ENCODE measurements around the gene CSNK1A1. TPM values are rescaled to one million over a fixed set of nuclear protein-coding genes. Genes with fewer than 3 reads are reported as not detected.

The CSNK1A1 gene
- total RNA-seq, 2 donors from 2014 or later: 192 to 212 TPM

GRCh38 chr5:149488645-149489306 lies 62.5 kb downstream of the CSNK1A1 start:
- peak overlapping the region; percentile 42 for H3K4me3 Mint-ChIP-seq
- ATAC-seq: no peak
- peak overlapping the region; percentile 3 for H3K27ac Mint-ChIP-seq
- DNase-seq: no peak
- no peaks in the 10 kb centered on the region for H3K9me3 ChIP-seq (ENCODE audit: control insufficient read depth, low read length, poor library complexity, severe bottlenecking)
- no peaks in the 10 kb centered on the region for H3K27me3 Mint-ChIP-seq
- no peaks in the 10 kb centered on the region for H3K36me3 Mint-ChIP-seq (ENCODE audit: low read depth)
- H3K4me1 Mint-ChIP-seq: peaks cover 7% of the 10 kb centered on the region

- ATAC-seq: no peak
- DNase-seq: no peak
- Mint-ChIP-seq H3K36me3 (ENCODE audit: low read depth) (no peaks in the 10 kb centered on the region), H3K4me1 (peaks cover 7% of the 10 kb centered on the region), H3K27me3 (no peaks in the 10 kb centered on the region), H3K27ac (peak overlapping the region; percentile 75), H3K4me3 (no peak overlapping the region)
- no peaks in the 10 kb centered on the region for H3K9me3 ChIP-seq (ENCODE audit: control insufficient read depth, low read length, poor library complexity, severe bottlenecking)
Observed at GRCh38 chr5:149487672-149488071, 63.6 kb downstream of the CSNK1A1 start.

GRCh38 chr5:149486726-149487635 lies 64.3 kb downstream of the CSNK1A1 start:
- H3K36me3 Mint-ChIP-seq (ENCODE audit: low read depth): no peaks in the 10 kb centered on the region
- H3K27ac Mint-ChIP-seq: peak overlapping the region; percentile 75
- peaks cover 7% of the 10 kb centered on the region for H3K4me1 Mint-ChIP-seq
- no peak overlapping the region for H3K4me3 Mint-ChIP-seq
- DNase-seq (no peak), ATAC-seq (no peak)
- H3K9me3 ChIP-seq (ENCODE audit: control insufficient read depth, low read length, poor library complexity, severe bottlenecking): no peaks in the 10 kb centered on the region
- H3K27me3 Mint-ChIP-seq: peaks cover 3% of the 10 kb centered on the region

- H3K27me3 Mint-ChIP-seq: peaks cover 8% of the 10 kb centered on the region
- H3K36me3 Mint-ChIP-seq (ENCODE audit: low read depth): no peaks in the 10 kb centered on the region
- H3K4me3 Mint-ChIP-seq: no peak overlapping the region
- H3K4me1 Mint-ChIP-seq: peaks cover 7% of the 10 kb centered on the region
- DNase-seq (no peak), ATAC-seq (no peak)
- no peaks in the 10 kb centered on the region for H3K9me3 ChIP-seq (ENCODE audit: control insufficient read depth, low read length, poor library complexity, severe bottlenecking)
- no peak overlapping the region for H3K27ac Mint-ChIP-seq
Observed at GRCh38 chr5:149485655-149486615, 65.3 kb downstream of the CSNK1A1 start.

GRCh38 chr5:149481485-149481884 lies 69.8 kb downstream of the CSNK1A1 start:
- Mint-ChIP-seq H3K27ac (no peak overlapping the region), H3K4me1 (peaks cover 3% of the 10 kb centered on the region), H3K36me3 (ENCODE audit: low read depth) (no peaks in the 10 kb centered on the region), H3K27me3 (peaks cover 8% of the 10 kb centered on the region), H3K4me3 (no peak overlapping the region)
- H3K9me3 ChIP-seq (ENCODE audit: control insufficient read depth, low read length, poor library complexity, severe bottlenecking): no peaks in the 10 kb centered on the region
- DNase-seq: no peak
- ATAC-seq: no peak

GRCh38 chr5:149478761-149479160 lies 72.5 kb downstream of the CSNK1A1 start:
- H3K36me3 Mint-ChIP-seq (ENCODE audit: low read depth): no peaks in the 10 kb centered on the region
- no peak overlapping the region for H3K4me3 Mint-ChIP-seq

GRCh38 chr5:149475777-149476176 lies 75.5 kb downstream of the CSNK1A1 start:
- Mint-ChIP-seq H3K4me1 (no peaks in the 10 kb centered on the region), H3K36me3 (ENCODE audit: low read depth) (no peaks in the 10 kb centered on the region), H3K27me3 (peaks cover 19% of the 10 kb centered on the region), H3K27ac (no peak overlapping the region), H3K4me3 (no peak overlapping the region)
- no peak for ATAC-seq
- H3K9me3 ChIP-seq (ENCODE audit: control insufficient read depth, low read length, poor library complexity, severe bottlenecking): no peaks in the 10 kb centered on the region
- no peak for DNase-seq

More at GRCh38 chr5:149478761-149479160, 72.5 kb downstream of the CSNK1A1 start:
- Mint-ChIP-seq H3K27me3 (peaks cover 13% of the 10 kb centered on the region), H3K27ac (no peak overlapping the region), H3K4me1 (no peaks in the 10 kb centered on the region)
- H3K9me3 ChIP-seq (ENCODE audit: control insufficient read depth, low read length, poor library complexity, severe bottlenecking): no peaks in the 10 kb centered on the region
- DNase-seq (no peak), ATAC-seq (no peak)

- H3K4me3 Mint-ChIP-seq: no peak overlapping the region
- DNase-seq (no peak), ATAC-seq (no peak)
- H3K4me1 Mint-ChIP-seq: no peaks in the 10 kb centered on the region
- H3K27me3 Mint-ChIP-seq: peaks cover 23% of the 10 kb centered on the region
- no peaks in the 10 kb centered on the region for H3K9me3 ChIP-seq (ENCODE audit: control insufficient read depth, low read length, poor library complexity, severe bottlenecking)
- H3K36me3 Mint-ChIP-seq (ENCODE audit: low read depth): no peaks in the 10 kb centered on the region
- H3K27ac Mint-ChIP-seq: no peak overlapping the region
Observed at GRCh38 chr5:149474198-149474597, 77.0 kb downstream of the CSNK1A1 start.

- H3K4me3 Mint-ChIP-seq: no peak overlapping the region
- no peak for DNase-seq
- no peak for ATAC-seq
- H3K36me3 Mint-ChIP-seq (ENCODE audit: low read depth): no peaks in the 10 kb centered on the region
- H3K4me1 Mint-ChIP-seq: no peaks in the 10 kb centered on the region
- no peak overlapping the region for H3K27ac Mint-ChIP-seq
- H3K9me3 ChIP-seq (ENCODE audit: control insufficient read depth, low read length, poor library complexity, severe bottlenecking): no peaks in the 10 kb centered on the region
- peaks cover 23% of the 10 kb centered on the region for H3K27me3 Mint-ChIP-seq
Observed at GRCh38 chr5:149473441-149473840, 77.8 kb downstream of the CSNK1A1 start.

- H3K9me3 ChIP-seq (ENCODE audit: control insufficient read depth, low read length, poor library complexity, severe bottlenecking): no peaks in the 10 kb centered on the region
- Mint-ChIP-seq H3K27ac (no peak overlapping the region), H3K36me3 (ENCODE audit: low read depth) (no peaks in the 10 kb centered on the region), H3K27me3 (peaks cover 29% of the 10 kb centered on the region), H3K4me3 (no peak overlapping the region), H3K4me1 (no peaks in the 10 kb centered on the region)
- ATAC-seq (no peak), DNase-seq (no peak)
Observed at GRCh38 chr5:149472399-149472798, 78.8 kb downstream of the CSNK1A1 start.

GRCh38 chr5:149471406-149472183 lies 79.6 kb downstream of the CSNK1A1 start:
- no peaks in the 10 kb centered on the region for H3K9me3 ChIP-seq (ENCODE audit: control insufficient read depth, low read length, poor library complexity, severe bottlenecking)
- no peaks in the 10 kb centered on the region for H3K36me3 Mint-ChIP-seq (ENCODE audit: low read depth)
- ATAC-seq (no peak), DNase-seq (no peak)
- H3K4me1 Mint-ChIP-seq: no peaks in the 10 kb centered on the region
- no peak overlapping the region for H3K4me3 Mint-ChIP-seq
- H3K27ac Mint-ChIP-seq: no peak overlapping the region
- H3K27me3 Mint-ChIP-seq: peaks cover 33% of the 10 kb centered on the region

- H3K4me1 Mint-ChIP-seq: no peaks in the 10 kb centered on the region
- H3K36me3 Mint-ChIP-seq (ENCODE audit: low read depth): no peaks in the 10 kb centered on the region
- no peaks in the 10 kb centered on the region for H3K9me3 ChIP-seq (ENCODE audit: control insufficient read depth, low read length, poor library complexity, severe bottlenecking)
- ATAC-seq (no peak), DNase-seq (no peak)
- H3K27me3 Mint-ChIP-seq: peaks cover 40% of the 10 kb centered on the region
- H3K4me3 Mint-ChIP-seq: no peak overlapping the region
- no peak overlapping the region for H3K27ac Mint-ChIP-seq
Observed at GRCh38 chr5:149470942-149471341, 80.3 kb downstream of the CSNK1A1 start.
